Caki2 (cell line): ENCODE measurements around the gene CDH16. TPM values are rescaled to one million over a fixed set of nuclear protein-coding genes. Genes with fewer than 3 reads are reported as not detected.
"Not testable (repeated sequence)": the region's sequence is repeated elsewhere in the genome, so short reads cannot be mapped to it uniquely, and the experiment has no call there.

Source experiments
- DNase-seq: peaks from one replicate; pipeline ENCODE4 v3.0.0-alpha.2; 2015; ENCODE audit warnings: low read depth
- in situ Hi-C: cut with HindIII; loops from 2 replicates; pipeline ENCODE4 v1.10.0; 2016; ENCODE audit warnings: low sequenced_read_pairs, low pct_unique_long_range_greater_than_20kb, mixed read lengths
- total RNA-seq: library from RNA; depleted of rRNA; stranded (reverse); fragments of >200 nt; shearing (Covaris generic); gene quantifications from 2 replicates; pipeline ENCODE4 v1.2.3, GENCODE V29; 2014; ENCODE audit warnings: low replicate concordance; rRNA removed

The CDH16 gene, protein sequence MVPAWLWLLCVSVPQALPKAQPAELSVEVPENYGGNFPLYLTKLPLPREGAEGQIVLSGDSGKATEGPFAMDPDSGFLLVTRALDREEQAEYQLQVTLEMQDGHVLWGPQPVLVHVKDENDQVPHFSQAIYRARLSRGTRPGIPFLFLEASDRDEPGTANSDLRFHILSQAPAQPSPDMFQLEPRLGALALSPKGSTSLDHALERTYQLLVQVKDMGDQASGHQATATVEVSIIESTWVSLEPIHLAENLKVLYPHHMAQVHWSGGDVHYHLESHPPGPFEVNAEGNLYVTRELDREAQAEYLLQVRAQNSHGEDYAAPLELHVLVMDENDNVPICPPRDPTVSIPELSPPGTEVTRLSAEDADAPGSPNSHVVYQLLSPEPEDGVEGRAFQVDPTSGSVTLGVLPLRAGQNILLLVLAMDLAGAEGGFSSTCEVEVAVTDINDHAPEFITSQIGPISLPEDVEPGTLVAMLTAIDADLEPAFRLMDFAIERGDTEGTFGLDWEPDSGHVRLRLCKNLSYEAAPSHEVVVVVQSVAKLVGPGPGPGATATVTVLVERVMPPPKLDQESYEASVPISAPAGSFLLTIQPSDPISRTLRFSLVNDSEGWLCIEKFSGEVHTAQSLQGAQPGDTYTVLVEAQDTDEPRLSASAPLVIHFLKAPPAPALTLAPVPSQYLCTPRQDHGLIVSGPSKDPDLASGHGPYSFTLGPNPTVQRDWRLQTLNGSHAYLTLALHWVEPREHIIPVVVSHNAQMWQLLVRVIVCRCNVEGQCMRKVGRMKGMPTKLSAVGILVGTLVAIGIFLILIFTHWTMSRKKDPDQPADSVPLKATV
- 33.9 and 56.1 TPM in 2 replicates for total RNA-seq

DNA sequence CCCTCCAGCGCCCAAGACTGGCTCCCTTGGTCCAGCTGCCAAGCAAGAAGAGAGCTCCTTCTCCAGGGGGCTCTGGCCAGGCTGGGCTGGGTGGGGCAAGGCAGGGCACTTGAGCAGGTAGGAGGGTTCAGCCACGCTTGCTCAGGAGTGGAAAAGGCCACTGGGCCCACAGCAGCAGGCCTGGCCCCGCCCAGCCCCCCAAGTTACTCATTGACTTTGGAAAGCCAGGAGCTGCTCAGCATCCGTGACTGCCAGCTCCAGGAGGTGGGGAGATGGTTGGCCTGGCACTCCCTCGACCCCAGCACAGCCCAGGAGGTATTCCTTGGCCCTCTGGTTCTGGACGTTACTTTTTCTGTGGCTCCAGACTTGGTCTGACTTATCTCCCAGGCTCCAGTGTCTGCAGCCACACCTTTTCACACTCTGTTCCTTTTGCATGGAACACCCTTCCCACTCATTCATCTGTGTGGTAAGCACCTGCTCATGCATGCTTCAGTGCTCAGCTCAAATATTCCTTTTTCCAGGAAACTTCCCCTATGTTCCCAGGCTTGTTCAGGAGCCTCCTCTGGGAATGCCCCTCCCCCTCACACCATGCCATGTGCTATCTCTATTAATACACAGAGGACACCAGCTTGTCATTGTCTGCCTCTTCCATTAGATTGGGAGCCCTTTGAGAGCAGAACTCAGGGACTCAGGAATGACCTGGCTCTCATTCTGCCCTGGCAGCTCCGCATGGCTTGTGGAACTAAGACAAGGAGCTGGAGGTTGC, at the start of gene CDH16:
Gene CDH16, minus strand, starts transcription at position 83 of the 766 bp plus-strand sequence. CDS start 820 bp downstream, outside the sequence.
- in situ Hi-C loops = no loop called here
- DNase-seq = peak; percentile 94

DNA sequence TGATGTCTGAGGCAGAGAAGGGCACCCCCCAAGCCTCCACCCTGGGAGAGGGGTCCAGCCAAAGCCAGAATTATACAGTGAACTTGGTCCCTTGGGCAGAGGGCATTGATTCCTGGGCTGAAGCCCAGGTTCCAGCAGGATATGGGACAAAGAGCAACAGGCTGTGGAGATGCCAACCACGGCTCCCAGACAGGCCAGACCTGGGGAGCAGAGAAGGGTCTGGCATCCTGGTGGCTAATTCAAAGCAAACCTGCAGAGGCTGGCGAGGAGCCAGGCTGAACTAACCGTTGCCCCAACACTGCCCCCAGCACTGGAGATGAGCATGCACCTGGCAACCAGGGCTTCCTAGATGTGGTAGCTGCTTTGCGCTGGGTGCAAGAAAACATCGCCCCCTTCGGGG, 45.4 kb upstream of the CDH16 start:
- no peak for DNase-seq
- in situ Hi-C loops = no loop called here

DNA sequence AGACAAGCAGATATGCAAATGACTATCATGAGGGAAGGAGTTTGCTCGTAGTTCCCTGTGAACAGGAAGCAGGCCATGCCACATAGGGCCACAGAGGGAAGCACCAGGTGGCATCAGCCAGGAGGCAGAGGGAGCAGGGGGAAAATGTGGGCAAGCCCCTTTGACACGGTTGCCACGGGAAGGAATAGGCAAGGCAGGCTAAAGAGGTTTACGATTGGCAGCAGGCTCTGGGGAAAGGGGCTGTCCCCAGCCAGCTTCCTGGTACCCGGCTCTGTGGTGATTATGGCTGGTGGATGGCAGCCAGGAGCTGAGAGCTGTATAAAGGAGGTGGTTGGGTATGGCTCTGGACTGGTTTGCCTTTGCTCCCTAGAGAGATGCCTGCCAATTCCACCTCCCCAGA, 43.2 kb upstream of the CDH16 start:
- in situ Hi-C loops = no loop called here
- DNase-seq = no peak

DNA sequence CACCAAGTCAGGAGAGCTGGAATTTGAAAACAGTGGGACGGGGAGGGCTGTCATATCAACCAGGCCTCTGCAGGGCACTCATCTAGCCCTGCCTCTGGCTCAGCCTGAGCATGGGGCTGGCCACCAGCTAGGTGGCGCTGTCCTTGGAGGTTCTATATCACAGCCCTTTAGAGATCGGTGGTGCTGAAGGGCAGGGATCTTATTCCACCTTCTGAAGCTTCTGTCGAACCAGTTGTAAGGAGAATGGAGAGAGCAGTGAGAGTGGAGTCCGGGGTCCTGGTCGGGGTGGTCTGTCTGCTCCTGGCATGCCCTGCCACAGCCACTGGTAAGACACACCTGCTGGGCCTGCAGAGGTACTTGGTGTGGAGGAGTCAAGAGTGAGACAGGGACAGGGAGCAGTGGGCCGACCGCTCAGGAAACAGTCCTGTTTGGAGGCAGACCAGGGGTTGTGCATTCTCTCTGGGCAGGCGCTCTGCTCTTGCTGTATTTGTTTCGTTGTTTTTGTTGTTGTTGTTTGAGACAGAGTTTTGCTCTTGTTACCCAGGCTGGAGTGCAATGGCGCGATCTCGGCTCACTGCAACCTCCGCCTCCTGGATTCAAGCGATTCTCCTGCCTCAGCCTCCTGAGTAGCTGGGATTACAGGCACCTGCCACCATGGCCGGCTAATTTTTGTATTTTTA, 42.5 kb upstream of the CDH16 start, which contains the start of gene CES3:
Gene CES3, plus strand, starts transcription at position 202 of the 680 bp plus-strand sequence. Its CDS starts 42 bp downstream, at position 244.
- in situ Hi-C loops = no loop called here
- DNase-seq = peak; percentile 70

DNA sequence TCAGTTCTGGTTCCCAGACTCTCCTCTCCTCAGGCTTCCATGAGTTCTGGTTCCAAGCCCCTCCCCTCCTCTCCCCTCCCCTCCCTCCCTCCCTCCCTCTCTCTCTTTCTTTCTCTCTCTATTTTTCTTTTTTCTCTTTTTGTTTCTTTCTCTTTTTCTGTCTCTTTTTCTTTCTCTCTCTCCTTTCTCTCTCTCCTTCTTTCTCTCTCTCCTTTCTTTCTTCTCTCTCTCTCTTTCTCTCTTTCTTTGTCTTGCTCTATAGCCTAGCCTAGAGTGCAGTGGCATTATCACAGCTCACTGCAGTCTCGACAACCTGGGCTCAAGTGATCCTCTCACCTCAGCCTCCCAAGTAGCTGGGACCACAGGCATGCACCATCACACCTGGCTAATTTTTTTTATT, 41.6 kb upstream of the CDH16 start:
- in situ Hi-C loops = no loop called here
- no peak for DNase-seq

DNA sequence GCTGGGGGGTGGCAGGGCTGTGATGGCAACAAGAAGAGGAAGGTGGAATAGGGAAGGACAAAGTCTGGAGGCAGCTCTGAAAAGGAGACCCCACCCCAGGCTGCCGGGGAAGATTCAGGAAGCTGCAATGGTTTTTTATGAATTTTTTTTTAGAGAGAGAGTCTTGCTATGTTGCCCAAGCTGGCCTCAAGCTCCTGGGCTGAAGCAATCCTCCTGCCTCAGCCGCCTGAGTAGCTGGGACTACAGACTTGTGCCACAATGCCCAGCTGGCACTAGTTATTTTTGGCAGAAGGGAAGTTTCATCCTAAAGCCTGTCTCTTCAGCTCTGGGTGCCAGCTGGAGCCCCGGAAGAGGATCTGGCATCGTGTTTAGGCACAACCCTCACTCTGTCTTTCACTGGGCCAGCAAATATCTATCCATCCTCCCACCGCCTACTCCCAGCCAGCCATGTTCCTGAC, 41.0 kb upstream of the CDH16 start:
- in situ Hi-C loops = no loop called here
- DNase-seq = no peak

DNA sequence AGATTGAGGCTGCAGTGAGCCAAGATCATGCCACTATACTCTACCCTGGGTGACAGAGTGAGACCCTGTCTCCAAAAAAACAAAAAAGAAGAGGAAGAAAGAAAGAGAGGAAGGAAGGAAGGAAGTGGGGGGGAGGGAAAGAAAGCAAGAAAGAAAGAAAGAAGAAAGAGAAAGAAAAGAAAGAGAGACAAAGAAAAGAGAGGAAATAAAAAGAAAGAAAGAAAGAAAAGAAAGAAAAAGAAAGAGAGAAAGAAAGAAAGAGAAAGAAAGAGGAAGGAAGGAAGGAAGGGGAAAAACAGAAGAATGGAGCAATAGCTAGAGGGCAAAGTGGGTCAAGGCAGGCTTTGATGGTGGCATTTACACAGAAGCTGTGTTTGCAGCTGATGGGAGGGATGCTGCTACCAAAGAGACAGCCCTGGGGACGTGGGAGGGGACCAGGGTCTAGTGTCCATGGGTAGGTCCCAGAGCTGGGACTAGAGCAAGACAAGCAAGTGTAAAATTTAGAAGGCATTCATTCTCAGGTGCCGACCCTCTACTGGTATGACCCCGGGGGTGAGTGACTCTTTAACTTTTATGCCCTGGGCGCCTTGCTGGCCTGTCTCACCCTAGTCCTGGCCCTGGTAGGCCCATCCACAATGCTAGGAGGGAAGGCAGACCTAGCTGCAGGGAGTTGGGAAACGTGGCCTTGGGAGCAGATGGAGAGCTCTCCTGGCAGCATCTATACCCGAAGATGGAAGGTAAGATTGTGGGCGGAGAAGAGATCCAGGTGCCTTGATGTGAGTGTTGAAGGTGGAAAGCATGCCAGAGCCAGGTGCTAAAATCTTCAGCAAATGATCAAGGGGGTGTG, 40.4 kb upstream of the CDH16 start:
- DNase-seq = no peak
- in situ Hi-C loops = no loop called here

DNA sequence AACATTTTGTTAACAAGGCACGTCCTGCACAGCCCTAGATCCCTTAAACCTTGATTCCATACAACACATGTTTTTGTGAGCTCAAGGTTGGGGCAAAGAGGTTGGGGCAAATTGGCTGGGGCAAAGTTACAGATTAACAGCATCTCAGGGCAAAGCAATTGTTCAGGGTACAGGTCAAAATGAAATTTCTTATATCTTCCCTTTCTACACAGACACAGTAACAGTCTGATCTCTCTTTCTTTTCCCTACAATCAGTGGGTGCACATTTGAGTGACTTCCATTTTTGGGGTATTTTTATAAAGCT, 37.4 kb upstream of the CDH16 start:
- DNase-seq, in situ Hi-C loops: not testable (repeated sequence)

DNA sequence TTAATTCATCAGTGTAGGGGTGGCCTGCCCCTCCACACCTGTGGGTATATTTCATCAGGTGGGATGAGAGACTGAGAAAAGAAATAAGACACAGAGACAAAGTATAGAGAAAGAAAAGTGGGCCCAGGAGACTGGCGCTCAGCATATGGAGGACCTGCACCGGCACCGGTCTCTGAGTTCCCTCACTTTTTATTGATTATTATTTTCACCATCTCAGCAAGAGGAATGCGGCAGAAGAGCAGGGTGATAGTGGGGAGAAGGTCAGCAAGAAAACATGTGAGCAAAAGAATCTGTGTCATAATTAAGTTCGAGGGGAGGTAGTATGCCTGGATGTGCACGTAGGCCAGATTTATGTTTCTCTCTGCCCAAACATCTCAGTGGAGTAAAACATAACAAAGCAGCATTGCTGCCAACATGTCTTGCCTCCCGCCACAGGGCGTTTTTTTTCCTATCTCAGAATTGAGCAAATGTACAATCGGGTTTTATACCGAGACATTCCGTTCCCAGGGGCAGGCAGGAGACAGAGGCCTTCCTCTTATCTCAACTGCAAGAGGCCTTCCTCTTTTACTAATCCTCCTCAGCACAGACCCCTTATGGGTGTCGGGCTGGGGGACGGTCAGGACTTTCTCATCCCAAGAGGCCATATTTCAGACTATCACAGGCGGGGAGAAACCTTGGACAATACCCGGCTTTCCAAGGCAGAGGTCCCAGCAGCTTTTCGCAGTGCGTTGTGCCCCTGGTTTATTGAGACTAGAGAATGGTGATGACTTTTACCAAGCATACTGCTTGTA, 36.9 kb upstream of the CDH16 start:
- in situ Hi-C loops, DNase-seq: not testable (repeated sequence)

DNA sequence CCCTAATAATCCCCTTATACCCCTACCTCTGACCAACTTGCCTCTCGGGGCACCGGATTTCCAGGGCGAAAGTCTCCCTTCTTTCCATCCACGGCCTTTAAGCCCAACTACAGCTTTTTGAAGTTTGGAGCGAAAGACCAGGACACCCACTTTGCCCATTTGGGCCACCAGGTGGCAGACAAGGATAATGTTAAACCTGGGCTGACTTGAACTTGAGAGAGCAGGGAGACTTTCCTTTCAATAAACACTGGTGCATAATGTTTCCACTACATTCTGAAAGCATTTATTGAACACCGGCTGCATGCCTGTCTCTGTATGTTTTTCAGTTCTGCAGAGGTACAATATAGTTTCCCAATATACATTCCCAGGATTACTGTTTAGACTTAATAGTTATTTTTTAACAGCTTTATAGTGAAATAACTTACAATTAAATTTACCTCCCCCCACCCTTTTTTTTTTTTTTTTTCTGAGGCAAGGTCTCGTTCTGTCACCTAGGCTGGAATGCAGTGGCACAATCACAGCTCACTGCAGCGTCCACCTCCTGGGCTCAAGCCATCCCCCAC, 35.5 kb upstream of the CDH16 start:
- DNase-seq = peak; percentile 65
- in situ Hi-C loops = no loop called here

DNA sequence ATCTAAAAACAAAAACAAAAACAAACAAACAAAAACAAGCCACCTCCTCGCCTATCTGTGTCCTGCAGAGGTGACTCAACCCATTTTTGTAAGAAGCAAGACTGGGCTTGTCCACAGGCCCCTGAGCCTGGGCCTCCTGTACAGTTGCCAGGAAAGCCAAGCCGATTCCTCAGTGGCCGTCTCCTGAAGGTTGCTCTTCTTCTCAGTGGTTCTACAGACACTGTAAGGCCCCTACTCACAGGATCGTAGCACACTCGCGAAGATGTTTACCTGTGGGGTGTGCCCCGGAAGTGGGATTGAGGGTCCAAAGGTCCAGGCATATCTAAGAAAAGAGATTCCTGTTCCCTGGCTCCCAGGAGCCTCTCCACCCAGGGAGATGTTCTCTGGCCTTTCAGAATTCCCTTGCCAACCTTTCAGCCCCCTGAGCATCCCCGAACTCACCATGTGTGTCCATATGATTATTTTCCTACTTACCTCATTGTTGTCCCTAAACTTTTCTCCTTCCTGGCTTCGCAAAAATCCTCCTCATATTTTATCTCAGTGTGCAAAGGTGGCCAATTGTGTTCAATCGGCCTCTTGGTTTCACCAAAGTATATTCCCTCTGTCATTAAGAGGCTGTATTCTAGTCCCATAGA, 34.9 kb upstream of the CDH16 start:
- in situ Hi-C loops = no loop called here
- no peak for DNase-seq

DNA sequence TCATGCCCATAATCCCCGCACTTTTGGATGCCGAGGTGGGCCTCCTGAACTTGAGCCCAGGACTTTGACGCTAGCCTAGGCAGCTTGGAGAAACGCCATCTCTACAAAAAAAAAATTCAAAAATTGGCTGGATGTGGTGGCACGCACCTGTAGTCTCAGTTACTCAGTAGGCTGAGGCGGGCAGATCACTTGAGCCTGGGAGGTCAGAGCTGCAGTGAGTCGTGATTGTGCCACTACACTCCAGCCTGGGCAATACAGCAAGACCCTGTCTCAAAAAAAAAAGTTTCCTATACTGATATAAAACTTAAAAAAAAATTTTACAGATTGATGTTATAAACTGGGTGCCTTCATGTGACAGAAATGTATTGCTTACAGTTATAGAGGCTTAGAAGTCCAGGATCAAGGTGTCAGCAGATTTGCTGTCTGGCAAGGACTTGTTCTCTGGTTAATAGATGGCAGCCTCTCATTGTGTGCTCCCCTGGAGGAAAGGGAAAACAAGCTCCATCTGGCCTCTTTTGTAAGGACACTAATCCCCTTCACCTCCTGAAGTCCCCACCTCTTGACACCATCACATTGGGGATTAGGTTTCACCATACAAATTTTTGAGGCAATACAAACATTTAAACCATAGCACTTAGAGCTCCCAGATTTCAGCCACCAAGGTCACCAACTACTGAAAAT, 33.9 kb upstream of the CDH16 start:
- in situ Hi-C loops = no loop called here
- DNase-seq = no peak

DNA sequence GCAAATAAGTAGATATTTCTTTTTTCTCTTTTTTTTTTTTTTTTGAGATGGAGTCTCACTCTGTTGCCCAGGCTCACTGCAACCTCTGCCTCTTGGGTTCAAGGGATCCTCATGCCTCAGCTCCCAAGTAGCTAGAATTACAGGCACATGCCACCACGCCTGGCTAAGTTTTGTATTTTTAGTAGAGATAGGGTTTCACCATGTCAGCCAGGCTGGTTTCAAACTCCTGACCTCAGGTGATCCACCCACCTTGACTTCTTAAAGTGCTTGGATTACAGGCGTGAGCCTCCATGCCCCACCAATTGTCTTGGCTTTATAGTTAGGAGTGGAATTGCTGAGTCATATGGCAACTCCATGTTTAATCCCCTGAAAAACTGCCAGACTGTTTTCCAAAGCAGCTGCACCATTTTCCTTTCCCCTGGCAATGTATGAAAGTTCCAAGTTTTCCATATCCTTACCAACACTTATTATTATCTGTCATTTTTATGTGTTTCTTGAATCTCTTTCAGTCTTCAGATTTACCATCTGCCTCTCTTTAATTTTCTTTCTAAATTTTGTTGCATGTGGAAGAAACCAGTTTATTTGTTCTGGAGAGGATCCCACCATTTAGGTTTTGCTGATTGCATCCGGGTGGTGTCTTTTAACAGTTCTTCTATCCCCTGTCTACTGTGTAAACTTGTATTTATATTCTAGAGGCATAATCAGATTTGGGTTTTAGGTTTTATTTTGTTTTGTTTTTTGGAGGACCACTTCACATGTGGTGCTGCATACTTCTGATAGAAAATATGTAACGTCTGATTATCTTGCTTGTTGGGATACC, 32.5 kb upstream of the CDH16 start:
- DNase-seq = peak; percentile 33
- in situ Hi-C loops = no loop called here

DNA sequence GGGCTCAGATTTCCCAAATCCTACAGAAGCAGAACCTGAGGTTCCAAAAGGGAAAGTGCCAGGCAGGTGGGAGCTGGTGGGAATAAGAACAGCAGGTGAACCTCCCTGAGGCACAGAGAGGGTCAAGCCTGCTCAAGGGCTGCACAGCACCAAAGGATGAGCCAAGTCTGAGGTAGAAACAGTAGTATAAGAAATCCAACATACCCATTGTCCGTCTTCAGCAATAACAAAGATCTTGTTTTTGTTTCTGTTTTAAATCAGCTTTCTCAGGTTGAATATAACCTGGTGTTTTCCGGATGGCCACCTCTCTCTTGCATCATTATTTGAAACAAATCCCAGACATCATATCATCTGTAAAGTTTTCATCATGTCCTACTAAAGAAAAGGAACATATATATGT, 31.8 kb upstream of the CDH16 start:
- DNase-seq = no peak
- in situ Hi-C loops = no loop called here

DNA sequence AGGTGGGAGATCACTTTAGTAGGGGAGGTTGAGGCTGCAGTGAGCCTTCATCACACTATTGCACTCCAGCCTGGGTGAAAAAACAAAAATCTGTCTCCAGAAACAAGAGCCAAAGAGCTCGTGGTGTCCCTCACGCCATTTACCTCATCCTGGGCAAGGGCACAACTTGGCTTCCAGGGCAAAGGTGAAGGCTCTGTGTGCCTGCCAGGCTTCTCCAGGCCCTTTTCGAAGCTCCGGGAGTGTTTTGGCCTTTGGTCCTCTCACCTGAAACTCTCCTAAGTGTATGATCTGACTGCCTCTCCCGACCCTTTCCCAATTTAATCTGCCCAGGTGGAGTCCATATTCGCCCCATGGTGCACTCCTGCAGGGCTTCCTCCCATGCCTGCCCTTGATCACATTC, 30.8 kb upstream of the CDH16 start:
- DNase-seq = no peak
- in situ Hi-C loops = no loop called here
